ENCODE measurements around the gene CT45A3.

DNA sequence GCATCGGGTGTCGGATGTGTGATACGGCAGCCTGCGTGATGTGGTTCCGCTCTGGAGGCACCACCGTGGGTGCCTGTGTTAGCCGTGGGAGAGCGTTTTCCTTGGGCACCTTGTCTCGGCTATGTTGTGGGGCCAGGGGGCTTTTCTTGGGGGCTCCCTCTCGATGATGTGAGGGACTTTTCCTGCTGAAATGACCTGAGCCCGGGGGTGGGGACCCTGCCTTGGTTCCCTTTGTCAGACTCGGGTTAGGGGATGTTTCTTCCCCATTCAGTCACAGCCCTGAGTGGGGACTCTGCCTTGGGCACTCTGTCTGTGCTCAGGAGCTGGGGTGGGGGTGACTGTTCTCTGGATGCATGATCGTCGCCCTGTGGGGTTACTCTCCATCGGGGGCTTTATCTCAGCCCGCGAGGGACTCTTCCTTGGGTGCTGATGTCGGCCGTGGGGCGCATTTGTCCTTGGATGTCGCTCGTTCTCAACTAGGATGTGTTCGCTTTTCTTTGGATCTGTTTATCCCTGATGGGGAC, 26.7 kb downstream of the CT45A3 start:
- TF ChIP-seq, protein P1, sequence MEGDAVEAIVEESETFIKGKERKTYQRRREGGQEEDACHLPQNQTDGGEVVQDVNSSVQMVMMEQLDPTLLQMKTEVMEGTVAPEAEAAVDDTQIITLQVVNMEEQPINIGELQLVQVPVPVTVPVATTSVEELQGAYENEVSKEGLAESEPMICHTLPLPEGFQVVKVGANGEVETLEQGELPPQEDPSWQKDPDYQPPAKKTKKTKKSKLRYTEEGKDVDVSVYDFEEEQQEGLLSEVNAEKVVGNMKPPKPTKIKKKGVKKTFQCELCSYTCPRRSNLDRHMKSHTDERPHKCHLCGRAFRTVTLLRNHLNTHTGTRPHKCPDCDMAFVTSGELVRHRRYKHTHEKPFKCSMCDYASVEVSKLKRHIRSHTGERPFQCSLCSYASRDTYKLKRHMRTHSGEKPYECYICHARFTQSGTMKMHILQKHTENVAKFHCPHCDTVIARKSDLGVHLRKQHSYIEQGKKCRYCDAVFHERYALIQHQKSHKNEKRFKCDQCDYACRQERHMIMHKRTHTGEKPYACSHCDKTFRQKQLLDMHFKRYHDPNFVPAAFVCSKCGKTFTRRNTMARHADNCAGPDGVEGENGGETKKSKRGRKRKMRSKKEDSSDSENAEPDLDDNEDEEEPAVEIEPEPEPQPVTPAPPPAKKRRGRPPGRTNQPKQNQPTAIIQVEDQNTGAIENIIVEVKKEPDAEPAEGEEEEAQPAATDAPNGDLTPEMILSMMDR (IDR thresholded peaks at IDR 0.05) = no peak
- no peak for TF ChIP-seq POLR2A (IDR thresholded peaks at IDR 0.05)
- TF ChIP-seq POLR2AphosphoS5 (IDR thresholded peaks at IDR 0.05; ENCODE audit: insufficient read depth in 1 of 2, low read depth in 1 of 2) = no peak
